Keratinocyte (primary cell): ENCODE data around the gene ADGRD1. TPM values are rescaled to one million over a fixed set of nuclear protein-coding genes. Genes with fewer than 3 reads are reported as not detected.
"Not testable (repeated sequence)": the region's sequence is repeated elsewhere in the genome, so short reads cannot be mapped to it uniquely, and the experiment has no call there.

Source experiments
- DNase-seq: peaks from one replicate; pipeline ENCODE4 v3.0.0-alpha.2; 2011; ENCODE audit warnings: low read depth, missing footprints, low spot score
- FAIRE-seq: peaks from 2 replicates; lab custom pipeline; 2011; peaks lifted over from hg19 to GRCh38; lab: Jason Lieb, UNC
- H2AFZ ChIP-seq: 2 replicates; pipeline ENCODE4 v1.6.0; 2012; ENCODE audit warnings: low read length, control low read depth, inconsistent platforms; ENCODE audit not compliant: control insufficient read depth
- H3K27ac ChIP-seq: 2 replicates; pipeline ENCODE4 v1.5.1; 2011; ENCODE audit warnings: low read length; ENCODE audit not compliant: control insufficient read depth, insufficient read depth
- H3K27me3 ChIP-seq: 3 replicates; pipeline ENCODE4 v1.6.0; 2011; ENCODE audit warnings: low read length; ENCODE audit not compliant: control insufficient read depth, insufficient read depth; ENCODE audit errors: extremely low read depth
- H3K36me3 ChIP-seq, 2 experiments: 2 replicates in 1 of 2; 3 replicates in 1 of 2; pipeline ENCODE4 v1.5.1; 2011; ENCODE audit warnings: low read length in 2 of 2, mild to moderate bottlenecking in 1 of 2; ENCODE audit not compliant: control insufficient read depth in 2 of 2, insufficient read depth in 2 of 2; ENCODE audit errors: extremely low read depth in 1 of 2
- H3K4me1 ChIP-seq: 3 replicates; pipeline ENCODE4 v1.5.1; 2011; ENCODE audit warnings: low read length; ENCODE audit not compliant: control insufficient read depth, insufficient read depth; ENCODE audit errors: extremely low read depth
- H3K4me2 ChIP-seq: 3 replicates; pipeline ENCODE4 v1.6.0; 2011; ENCODE audit warnings: low read depth, low read length; ENCODE audit not compliant: control insufficient read depth, insufficient read depth; ENCODE audit errors: extremely low read depth
- H3K4me3 ChIP-seq, 3 experiments: fragments of 200-600 bp in 1 of 3; sonication (generic) in 1 of 3; 2 replicates in 2 of 3; 3 replicates in 1 of 3; pipeline ENCODE4 v1.5.1; 2011 to 2016; ENCODE audit warnings: low read length in 3 of 3, mild to moderate bottlenecking in 3 of 3, control low read depth in 2 of 3, inconsistent platforms in 1 of 3, low read depth in 1 of 3, mixed read lengths in 1 of 3, mixed run types in 1 of 3, moderate library complexity in 1 of 3; ENCODE audit not compliant: control insufficient read depth in 2 of 3, insufficient read depth in 2 of 3; ENCODE audit errors: extremely low read depth in 1 of 3
- H3K79me2 ChIP-seq: 2 replicates; pipeline ENCODE4 v1.6.0; 2012; ENCODE audit warnings: low read length; ENCODE audit not compliant: control insufficient read depth, insufficient read depth
- H3K9ac ChIP-seq: 3 replicates; pipeline ENCODE4 v1.6.0; 2011; ENCODE audit warnings: low read length; ENCODE audit not compliant: control insufficient read depth, insufficient read depth; ENCODE audit errors: extremely low read depth
- H3K9me1 ChIP-seq: 3 replicates; pipeline ENCODE4 v1.6.0; 2011; ENCODE audit warnings: low read length; ENCODE audit not compliant: control insufficient read depth, insufficient read depth; ENCODE audit errors: extremely low read depth
- H3K9me3 ChIP-seq: 2 replicates; pipeline ENCODE4 v1.5.1; 2012; ENCODE audit warnings: low read depth, low read length; ENCODE audit not compliant: control insufficient read depth
- H4K20me1 ChIP-seq: 3 replicates; pipeline ENCODE4 v1.6.0; 2011; ENCODE audit warnings: low read length; ENCODE audit not compliant: control insufficient read depth, insufficient read depth; ENCODE audit errors: extremely low read depth
- CTCF ChIP-seq, 3 experiments: IDR thresholded peaks in 1 of 3; conservative IDR thresholded peaks in 1 of 3; optimal IDR thresholded peaks in 1 of 3; 2 replicates in 2 of 3; 3 replicates in 1 of 3; pipeline versions ENCODE3 to v1.5.1; 2011; ENCODE audit warnings: low read length in 3 of 3, mild to moderate bottlenecking in 3 of 3, moderate library complexity in 2 of 3, control low read depth in 1 of 3, inconsistent platforms in 1 of 3; ENCODE audit not compliant: insufficient read depth in 2 of 3; ENCODE audit errors: extremely low read depth in 1 of 3
- EZH2 ChIP-seq: IDR thresholded peaks from one replicate; pipeline ENCODE4 v1.6.1; 2012; ENCODE audit warnings: inconsistent platforms, mild to moderate bottlenecking, low read length, moderate library complexity
- dilution Hi-C: fragments of 300-500 bp; cut with MboI; formaldehyde crosslinking; loops from one replicate; pipeline ENCODE4 v1.7.0; 2020; ENCODE audit warnings: low sequenced_read_pairs; ENCODE audit not compliant: extremely low pct_ligation_motif_present
- polyA plus RNA-seq, 5 experiments: library from polyadenylated mRNA; depleted of rRNA in 3 of 5; stranded (reverse) in 3 of 5; stranded (forward) in 1 of 5; unstranded in 1 of 5; fragments of >200 nt; gene quantifications; 1 replicate in 1 of 5; 2 replicates in 3 of 5; 3 replicates in 1 of 5; pipeline versions ENCODE4 v1.2.1 to v1.2.3, GENCODE V29; 2011 to 2012; ENCODE audit warnings: missing spikeins in 2 of 5, low read depth in 1 of 5, low replicate concordance in 1 of 5

The ADGRD1 gene
- polyA plus RNA-seq, 1 donor (not counting 4 experiments of a cell fraction or from before 2014, with no cell fraction given): not detected

- Histone ChIP-seq H2AFZ (no peak overlapping the region), H3K36me3 (no peaks in the 10 kb centered on the region), H3K9me1 (no peaks in the 10 kb centered on the region), H3K4me2 (no peak overlapping the region), H3K4me3 (no peak overlapping the region), H3K9ac (no peak overlapping the region), H3K27ac (no peak overlapping the region), H3K79me2 (no peaks in the 10 kb centered on the region), H3K4me1 (no peaks in the 10 kb centered on the region), H3K9me3 (no peaks in the 10 kb centered on the region), H4K20me1 (no peaks in the 10 kb centered on the region), H3K27me3 (no peaks in the 10 kb centered on the region)
- no peak for DNase-seq
- TF ChIP-seq CTCF (optimal IDR thresholded peaks at IDR 0.05 in 1 of 3, IDR thresholded peaks at IDR 0.05 in 1 of 3, conservative IDR thresholded peaks at IDR 0.05 in 1 of 3; ENCODE audit: extremely low read depth in 1 of 3, insufficient read depth in 2 of 3, low read length in 3 of 3) (no peak), EZH2 (no peak)
- no peak for FAIRE-seq
- dilution Hi-C loops: no loop called here
These were observed 163.9 kb downstream of the ADGRD1 start for GRCh38 chr12:131117438-131118245.

GRCh38 chr12:131118371-131118770 is 164.7 kb downstream of the ADGRD1 start:
- Histone ChIP-seq H3K9me3 (no peaks in the 10 kb centered on the region), H3K36me3 (no peaks in the 10 kb centered on the region), H2AFZ (no peak overlapping the region), H3K9me1 (no peaks in the 10 kb centered on the region), H3K4me1 (no peaks in the 10 kb centered on the region), H3K4me2 (no peak overlapping the region), H4K20me1 (no peaks in the 10 kb centered on the region), H3K27me3 (no peaks in the 10 kb centered on the region), H3K79me2 (no peaks in the 10 kb centered on the region), H3K27ac (no peak overlapping the region), H3K4me3 (no peak overlapping the region), H3K9ac (no peak overlapping the region)
- no peak for FAIRE-seq
- dilution Hi-C loops: no loop called here
- DNase-seq: no peak
- TF ChIP-seq EZH2 (no peak), CTCF (optimal IDR thresholded peaks at IDR 0.05 in 1 of 3, IDR thresholded peaks at IDR 0.05 in 1 of 3, conservative IDR thresholded peaks at IDR 0.05 in 1 of 3; ENCODE audit: extremely low read depth in 1 of 3, insufficient read depth in 2 of 3, low read length in 3 of 3) (no peak)

- H3K9me1 ChIP-seq, FAIRE-seq, H4K20me1 ChIP-seq, H3K36me3 ChIP-seq, H3K4me3 ChIP-seq, dilution Hi-C loops, H2AFZ ChIP-seq, DNase-seq, H3K4me2 ChIP-seq, H3K27me3 ChIP-seq, H3K9ac ChIP-seq, H3K4me1 ChIP-seq, H3K9me3 ChIP-seq, H3K27ac ChIP-seq, H3K79me2 ChIP-seq: not testable (repeated sequence)
These were observed 165.6 kb downstream of the ADGRD1 start for GRCh38 chr12:131119345-131119744.
